ENCODE measurements around the gene SLC2A3.
"Not testable (repeated sequence)": the region's sequence is repeated elsewhere in the genome, so short reads cannot be mapped to it uniquely, and the experiment has no call there.

SLC2A3 gene

GRCh38 chr12:7935590-7936581 lies at the start of gene SLC2A3:
TSS of gene SLC2A3 (minus strand) at chr12:7936187. CDS start at chr12:7936034, 153 bp downstream.
- DNase-seq: peak; percentile 82 to 84

DNA sequence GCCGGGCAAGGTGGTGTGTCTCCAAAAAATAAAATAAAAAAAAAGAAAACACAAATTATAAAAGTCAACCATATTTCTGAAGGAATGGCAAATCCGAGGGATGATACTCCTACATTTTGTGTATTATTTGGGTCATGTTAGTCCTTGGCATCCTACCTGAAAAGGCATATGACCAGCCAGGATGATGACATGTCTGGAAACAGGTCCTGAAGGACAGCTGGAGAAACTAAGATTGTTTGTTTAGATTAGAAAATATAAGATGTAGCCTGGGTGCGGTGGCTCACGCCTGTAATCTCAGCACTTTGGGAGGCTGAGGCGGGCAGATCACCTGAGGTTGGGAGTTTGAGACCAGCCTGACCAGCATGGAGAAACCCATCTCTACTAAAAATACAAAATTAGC lies 48.9 kb upstream of the SLC2A3 start:
- DNase-seq: no peak

DNA sequence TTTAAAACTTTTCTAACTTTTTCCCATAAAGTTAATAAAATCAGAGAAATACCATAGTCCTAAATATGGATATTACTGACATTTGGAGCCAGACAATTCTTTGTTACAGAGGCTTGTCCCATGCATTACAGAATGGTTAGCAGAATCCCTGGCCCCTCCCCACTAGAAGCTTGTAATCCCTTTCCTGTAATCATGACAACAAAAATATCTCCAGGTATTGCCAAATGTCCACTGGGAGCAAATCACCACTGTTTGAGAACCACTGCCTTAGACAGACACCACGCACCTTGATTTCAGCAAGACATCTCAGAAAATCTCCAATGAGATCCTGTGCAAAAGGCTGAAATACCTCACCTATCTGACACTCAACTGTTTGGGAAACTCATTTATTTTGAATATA lies 47.5 kb upstream of the SLC2A3 start:
- DNase-seq: not testable (repeated sequence)

GRCh38 chr12:7983019-7983418 lies 47.0 kb upstream of the SLC2A3 start:
- not testable (repeated sequence) for DNase-seq

- not testable (repeated sequence) for DNase-seq
Measured at GRCh38 chr12:7982332-7982735, 46.3 kb upstream of the SLC2A3 start.

DNA sequence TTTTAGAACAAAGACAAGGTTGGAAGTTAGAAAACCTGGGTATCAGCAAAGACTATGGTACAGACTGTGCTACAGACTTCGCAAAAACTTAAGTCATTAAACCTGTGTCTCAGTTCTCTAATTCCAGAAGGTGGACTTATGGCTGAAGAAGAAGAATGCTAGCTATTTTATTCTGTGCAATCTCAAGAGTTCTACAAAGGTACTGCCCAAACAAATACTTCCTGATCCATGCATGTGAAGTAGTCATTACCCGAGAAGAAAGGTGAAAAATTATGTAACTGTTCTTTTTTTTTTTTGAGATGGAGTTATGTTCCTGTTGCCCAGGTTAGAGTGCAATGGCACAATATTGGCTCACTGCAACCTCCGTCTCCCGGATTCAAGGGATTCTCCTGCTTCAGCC lies 45.5 kb upstream of the SLC2A3 start:
- no peak for DNase-seq

DNA sequence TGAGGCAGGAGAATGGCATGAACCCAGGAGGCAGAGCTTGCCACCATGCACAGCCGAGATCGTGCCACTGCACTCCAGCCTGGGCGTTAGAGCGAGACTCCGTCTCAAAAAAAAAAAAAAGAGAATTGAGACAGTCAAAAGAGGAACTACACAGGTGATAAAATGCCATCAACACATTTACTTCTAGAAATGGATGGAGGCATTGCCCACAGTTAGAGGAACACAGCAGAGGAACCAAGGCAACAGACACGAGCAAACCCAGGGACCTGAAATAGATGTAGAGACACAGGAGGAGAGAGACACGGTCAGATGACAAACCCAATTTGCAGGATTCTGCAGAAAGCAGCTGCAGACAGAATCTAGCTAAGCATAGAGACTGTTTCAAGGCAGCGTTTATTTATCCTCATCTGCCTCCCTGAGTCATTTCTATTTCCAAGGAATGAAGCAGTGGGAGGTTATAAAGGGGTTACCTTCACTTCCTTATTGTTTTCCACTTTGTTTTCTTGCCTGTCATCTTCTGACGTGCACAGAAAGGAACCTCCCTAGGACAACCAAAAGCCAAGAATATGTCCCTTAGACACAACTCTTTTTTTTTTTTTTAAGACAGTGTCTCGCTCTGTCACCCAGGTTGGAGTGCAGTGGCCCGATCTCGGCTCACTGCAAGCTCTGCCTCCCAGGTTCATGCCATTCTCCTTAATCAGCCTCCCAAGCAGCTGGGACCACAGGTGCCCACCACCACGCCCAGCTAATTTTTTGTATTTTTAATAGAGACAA lies 41.6 kb upstream of the SLC2A3 start:
- not testable (repeated sequence) for DNase-seq

DNA sequence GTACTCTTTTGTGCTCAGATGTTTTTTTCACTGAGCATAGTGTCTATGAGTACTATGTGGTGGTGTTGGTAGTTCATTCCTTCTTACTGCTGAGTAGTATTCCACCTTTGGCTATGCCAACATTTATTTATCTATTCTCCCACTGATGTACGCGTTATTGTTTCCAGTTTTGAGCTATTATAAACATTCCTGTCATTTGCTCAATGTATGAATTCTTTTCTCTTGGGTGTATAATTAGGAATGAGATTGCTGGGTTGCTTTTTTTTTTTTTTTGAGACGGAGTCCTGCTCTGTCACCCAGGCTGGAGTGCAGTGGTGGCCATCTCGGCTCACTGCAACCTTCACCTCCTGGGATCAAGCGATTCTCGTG lies 37.5 kb upstream of the SLC2A3 start:
- DNase-seq: no peak

GRCh38 chr12:7972734-7973456 lies 36.9 kb upstream of the SLC2A3 start:
- DNase-seq: no peak

DNA sequence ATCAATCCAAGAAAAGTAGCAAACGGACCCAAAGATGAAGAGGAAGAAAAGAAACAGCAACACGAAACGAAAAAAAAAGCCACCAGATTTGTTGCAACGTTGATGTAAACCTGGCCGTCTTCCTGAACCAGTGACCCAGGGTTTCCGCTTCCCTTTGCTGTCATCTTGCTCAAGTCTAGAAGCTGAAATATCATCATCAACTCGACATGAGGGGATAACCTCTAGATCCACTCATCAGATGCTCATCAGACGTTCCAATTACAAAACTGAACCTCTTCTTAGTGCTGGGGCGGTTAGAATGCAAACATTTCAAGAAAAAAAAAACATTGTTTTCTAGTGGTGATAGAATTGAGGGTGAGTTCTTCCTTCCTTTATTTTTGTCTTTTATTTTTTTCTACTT lies 36.3 kb upstream of the SLC2A3 start:
- DNase-seq: not testable (repeated sequence)

- DNase-seq: not testable (repeated sequence)
Measured at GRCh38 chr12:7971765-7972164, 35.8 kb upstream of the SLC2A3 start.

DNA sequence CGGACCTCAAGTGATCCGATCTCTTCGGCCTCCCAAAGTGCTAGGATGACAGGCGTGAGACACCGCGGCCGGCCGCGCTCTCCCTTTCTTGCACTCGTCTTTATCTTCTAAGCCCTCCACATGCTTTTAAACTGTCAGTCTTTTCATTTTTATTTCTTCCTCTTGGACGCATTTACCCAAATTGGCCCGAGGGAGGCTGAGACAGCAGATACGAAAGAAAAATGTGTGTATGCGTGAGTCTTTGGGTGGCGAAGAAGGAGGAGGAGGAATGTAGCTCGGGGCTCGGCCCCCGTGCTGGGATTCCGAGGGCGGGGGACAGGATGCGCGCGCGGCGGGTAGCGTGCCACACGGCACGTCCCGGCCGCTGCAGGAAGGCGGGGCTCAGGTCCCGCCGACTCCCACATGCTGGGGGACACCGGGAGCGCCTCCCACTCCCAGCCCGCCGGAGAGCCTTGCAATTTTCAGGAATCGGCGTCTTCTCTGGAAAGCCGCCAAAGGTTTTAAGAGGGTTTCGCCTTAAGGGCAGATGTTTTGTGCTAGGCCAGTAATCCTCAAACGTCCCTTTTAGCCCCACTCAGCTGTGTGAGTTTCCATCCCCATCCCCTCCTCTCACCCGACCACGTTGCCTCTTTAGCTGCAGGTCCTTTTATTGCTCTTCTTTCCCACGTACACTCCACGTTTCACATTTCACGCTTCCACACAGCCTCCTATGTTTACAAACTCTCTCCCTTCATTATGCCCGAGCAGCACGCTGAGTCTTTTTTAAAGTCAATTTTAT lies 34.7 kb upstream of the SLC2A3 start:
- peak; percentile 73 to 77 for DNase-seq

DNA sequence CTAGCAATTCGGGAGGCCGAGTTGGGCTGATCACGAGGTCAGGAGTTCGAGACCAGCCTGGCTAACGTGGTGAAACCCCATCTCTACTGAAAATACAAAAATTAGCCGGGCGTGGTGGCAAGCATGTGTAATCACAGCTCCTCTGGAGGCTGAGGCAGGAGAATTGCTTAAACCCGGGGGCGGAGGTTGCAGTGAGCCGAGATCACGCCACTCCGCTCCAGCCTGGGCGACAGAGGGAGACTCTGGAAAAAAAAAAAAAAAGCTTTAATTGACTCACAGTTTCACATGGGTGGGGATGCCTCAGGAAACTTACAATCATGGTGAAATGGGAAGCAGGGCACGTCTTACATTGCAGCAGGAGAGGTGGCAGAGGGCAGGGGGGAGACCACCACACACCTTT lies 30.6 kb upstream of the SLC2A3 start:
- DNase-seq: no peak

GRCh38 chr12:7964669-7965068 lies 28.7 kb upstream of the SLC2A3 start:
- DNase-seq: not testable (repeated sequence)

DNA sequence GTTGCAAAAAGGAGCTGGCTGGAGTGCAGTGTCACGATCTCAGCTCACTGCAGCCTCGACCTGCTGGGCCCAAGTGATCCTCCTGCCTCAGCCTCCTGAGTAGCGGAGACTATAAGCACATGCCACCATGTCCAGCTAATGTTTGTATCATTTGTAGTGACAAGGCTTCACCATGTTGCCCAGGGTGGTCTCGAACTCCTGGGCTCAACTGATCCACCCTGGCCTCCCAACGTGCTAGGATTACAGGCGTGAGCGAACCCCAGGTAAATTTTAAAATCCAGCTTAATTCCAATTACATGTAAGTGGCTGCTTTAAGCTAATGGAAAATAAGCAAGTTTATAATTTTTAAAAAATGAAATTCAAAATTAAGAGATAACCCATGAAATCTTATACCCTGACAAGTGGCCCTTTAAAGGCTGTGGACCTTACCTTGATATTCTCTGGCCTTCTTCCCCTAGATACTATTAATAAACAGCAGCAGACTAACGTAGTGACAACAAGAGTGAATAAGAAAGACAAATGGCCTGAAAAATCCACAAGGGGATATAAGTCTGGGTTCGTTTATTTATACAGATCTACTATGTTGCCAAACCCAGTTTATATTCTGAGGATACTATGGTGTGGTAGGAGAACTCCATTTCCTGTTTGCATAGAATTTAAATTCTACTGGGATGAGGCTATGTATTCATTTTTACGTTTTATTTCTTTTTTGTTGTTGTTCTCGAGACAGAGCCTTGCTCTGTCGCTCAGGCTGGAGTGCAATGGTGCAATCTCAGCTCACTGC lies 25.6 kb upstream of the SLC2A3 start:
- DNase-seq: no peak

DNA sequence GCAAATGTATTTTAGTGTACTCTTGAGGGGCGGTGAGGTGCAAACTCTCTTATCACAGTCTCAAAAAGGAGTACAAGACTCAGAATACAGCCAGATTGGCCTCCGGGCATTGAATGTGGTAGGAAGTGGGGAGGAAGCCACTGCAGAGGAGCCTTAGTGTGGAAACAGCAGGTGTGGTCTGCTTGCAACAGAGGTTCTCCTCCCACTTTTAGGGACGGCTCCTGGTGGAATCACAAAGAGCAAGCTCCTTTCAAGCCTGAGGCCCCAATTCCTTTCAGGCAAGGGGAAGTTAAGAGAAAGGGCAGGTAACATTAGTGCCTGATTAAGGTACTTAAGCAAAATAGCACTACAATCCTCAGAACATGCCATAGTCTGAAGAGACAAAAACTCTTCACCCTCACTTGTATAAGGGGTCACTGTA lies 23.7 kb upstream of the SLC2A3 start:
- peak; percentile 64 to 78 for DNase-seq

DNA sequence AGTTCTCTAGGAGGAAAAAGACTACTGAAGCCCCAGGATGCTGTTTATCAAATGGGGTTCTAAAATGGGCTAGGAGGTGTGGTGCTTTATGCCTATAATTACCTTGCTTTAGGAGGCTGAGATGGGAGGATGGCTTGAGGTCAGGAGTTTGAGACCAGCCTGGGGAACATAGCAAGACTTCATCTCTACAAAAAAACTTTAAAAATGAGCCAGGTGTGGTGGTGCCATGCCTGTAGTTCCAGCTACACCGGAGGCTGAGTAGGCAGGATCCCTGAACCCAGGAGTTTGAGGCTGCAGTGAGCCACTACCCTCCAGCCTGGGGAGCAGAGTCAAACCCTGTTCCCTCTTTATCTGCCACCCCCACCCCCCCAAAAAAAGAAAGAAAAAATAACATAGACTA lies 23.3 kb upstream of the SLC2A3 start:
- no peak for DNase-seq

GRCh38 chr12:7954877-7955276 lies 18.9 kb upstream of the SLC2A3 start:
- not testable (repeated sequence) for DNase-seq

- DNase-seq: not testable (repeated sequence)
Measured at GRCh38 chr12:7954418-7954817, 18.4 kb upstream of the SLC2A3 start.

- DNase-seq: not testable (repeated sequence)
Measured at GRCh38 chr12:7953912-7954311, 17.9 kb upstream of the SLC2A3 start.

GRCh38 chr12:7951671-7952070 lies 15.7 kb upstream of the SLC2A3 start:
- no peak for DNase-seq

Measured in Kasumi-1 (cell line).